GM19324 (cell line): Measurements from ENCODE around the gene CACNA1G.

Experiments used
- ATAC-seq: cut with Tn5 transposase; IDR thresholded peaks from one replicate; pipeline ENCODE4 v1.9.1; 2021; ENCODE audit warnings: mild to moderate bottlenecking, moderate library complexity; ENCODE audit not compliant: unreplicated experiment, low FRiP score

Gene CACNA1G

DNA sequence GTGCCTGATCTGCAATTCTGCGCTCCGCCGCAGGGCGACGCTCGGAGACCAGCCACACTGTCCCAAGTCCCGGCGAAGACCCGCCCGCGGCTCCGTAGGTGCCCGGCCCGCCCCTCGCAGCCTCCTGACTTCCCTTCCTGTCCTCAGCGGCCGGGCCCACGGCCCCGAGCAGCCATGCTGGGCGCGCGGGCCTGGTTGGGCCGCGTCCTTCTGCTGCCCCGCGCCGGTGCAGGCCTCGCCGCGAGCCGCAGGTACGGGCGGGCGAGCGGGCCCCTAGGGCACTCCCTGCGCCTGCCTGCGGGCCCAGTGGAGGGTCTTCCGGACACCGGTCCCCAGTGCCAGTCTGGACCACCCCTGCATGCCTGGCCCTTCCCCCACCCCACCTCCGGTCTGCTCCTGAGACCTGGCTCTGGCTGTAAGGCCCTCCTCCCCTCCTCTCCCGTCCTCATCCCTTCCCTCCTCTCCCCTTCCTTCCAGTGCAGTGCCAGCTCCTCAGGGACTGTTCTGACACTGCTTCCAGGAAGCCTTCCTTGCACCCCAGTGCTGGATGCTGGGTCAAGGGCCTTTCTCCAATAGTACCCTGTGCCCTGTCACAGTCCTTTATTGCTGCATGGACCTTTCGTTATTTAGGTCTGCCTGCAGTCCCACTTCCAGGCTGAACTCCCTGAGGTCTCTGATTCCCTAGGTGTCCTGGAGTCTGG lies 13.3 kb upstream of the CACNA1G start, which contains the start of gene SPATA20:
Gene SPATA20 (plus strand): TSS at position 140 of the 701 bp plus-strand sequence. CDS start 35 bp downstream, at position 175.
- peak; percentile 61 for ATAC-seq

GRCh38 chr17:50547736-50548083 lies 12.8 kb upstream of the CACNA1G start:
- ATAC-seq = no peak

- no peak for ATAC-seq
Measured at GRCh38 chr17:50548831-50549230, 11.7 kb upstream of the CACNA1G start.

- no peak for ATAC-seq
Measured at GRCh38 chr17:50549256-50549941, 11.1 kb upstream of the CACNA1G start.

GRCh38 chr17:50549969-50550368 lies 10.5 kb upstream of the CACNA1G start:
- no peak for ATAC-seq

- ATAC-seq = no peak
Measured at GRCh38 chr17:50550661-50551432, 9.7 kb upstream of the CACNA1G start.

GRCh38 chr17:50551433-50551815 lies 9.1 kb upstream of the CACNA1G start:
- ATAC-seq = no peak

DNA sequence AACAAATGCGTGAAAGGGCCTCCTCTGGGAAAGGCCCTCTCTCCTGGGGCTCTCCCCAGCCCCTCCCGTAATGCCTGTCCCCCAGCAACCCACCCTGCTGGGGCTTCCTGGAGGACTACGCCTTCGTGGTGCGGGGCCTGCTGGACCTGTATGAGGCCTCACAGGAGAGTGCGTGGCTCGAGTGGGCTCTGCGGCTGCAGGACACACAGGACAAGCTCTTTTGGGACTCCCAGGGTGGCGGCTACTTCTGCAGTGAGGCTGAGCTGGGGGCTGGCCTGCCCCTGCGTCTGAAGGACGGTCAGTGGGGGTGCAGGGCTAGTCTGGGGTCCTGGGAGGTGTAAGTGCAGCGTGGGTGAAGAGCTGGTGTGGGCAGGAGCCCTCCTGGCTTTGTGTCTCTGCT lies 8.6 kb upstream of the CACNA1G start:
- ATAC-seq = no peak

- no peak for ATAC-seq
Measured at GRCh38 chr17:50554201-50554600, 6.3 kb upstream of the CACNA1G start.

DNA sequence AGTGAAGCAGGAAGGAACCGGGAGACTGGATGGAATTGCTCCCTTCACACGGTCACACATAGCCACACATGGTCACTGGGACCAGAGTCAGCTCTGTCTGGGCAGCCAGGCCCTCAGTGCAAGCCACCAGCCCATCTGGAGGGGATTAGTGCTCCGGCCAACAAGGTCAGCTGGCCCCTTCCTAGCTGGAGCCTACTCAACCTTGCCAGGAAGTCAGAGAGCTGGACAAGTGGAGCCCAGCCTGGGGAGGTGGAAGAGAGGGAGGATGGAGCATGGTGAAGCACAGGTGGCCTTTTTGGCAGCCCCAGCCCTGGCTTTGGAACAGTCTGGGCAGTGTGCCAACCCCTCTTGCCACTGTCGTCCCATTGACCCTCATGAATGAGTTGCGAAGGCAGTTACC lies 3.7 kb upstream of the CACNA1G start:
- ATAC-seq = no peak

GRCh38 chr17:50557630-50558029 lies 2.9 kb upstream of the CACNA1G start:
- no peak for ATAC-seq

DNA sequence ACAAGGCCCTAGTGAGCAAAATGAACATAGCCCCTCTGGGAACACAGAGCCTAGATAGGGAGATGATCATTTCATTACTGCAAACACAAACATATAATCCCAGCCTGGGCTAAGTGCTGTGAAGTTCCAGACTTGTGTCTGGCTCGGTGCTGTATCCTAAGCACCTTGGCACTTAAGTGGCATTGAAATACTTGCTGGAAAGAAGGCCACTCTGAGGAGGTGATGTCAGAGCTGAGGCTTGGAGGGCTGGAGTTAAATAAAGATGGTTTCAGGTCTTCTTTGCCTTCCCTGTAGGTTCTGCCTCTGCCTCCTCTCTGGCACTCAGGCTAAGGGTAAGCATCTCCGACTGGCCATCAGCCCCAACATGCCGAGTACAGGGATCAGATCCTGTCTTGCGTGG lies 2.4 kb upstream of the CACNA1G start:
- no peak for ATAC-seq

- ATAC-seq = no peak
Measured at GRCh38 chr17:50558581-50558940, 2.0 kb upstream of the CACNA1G start.

DNA sequence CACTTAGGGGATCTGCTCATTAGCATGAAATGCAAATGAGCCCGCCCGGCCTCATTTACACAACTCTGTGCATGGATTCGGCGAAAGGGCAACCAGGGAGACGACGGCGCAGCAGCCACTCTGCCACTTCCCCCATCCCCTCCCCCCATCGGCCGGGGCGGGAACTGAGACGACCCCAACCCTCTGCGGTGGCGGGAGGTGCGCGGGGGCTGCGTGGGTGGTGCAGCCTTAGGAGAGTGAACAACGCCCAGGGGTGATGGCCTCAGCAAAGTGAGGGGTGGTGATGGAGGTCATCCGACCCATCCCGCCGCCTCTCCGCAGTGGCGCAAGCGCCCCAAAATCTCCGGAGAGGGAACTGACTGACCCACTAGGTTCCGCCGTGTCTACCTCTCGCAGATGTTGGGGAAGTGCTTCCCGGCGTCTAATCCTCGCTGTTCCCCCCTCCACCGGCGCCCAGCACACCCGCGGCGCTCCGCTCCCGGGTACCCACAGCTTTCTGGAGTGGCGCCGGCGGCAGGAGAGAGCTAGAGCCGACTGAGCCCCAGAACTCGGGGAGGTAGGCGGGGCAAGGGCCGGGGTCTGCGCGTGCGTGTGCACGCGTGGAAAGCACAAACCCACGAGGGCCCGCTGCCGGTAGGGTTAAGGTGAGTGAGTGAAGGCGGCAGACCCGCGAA lies 1.4 kb upstream of the CACNA1G start:
- no peak for ATAC-seq

GRCh38 chr17:50559674-50560184 lies 786 bp upstream of the CACNA1G start:
- no peak for ATAC-seq

DNA sequence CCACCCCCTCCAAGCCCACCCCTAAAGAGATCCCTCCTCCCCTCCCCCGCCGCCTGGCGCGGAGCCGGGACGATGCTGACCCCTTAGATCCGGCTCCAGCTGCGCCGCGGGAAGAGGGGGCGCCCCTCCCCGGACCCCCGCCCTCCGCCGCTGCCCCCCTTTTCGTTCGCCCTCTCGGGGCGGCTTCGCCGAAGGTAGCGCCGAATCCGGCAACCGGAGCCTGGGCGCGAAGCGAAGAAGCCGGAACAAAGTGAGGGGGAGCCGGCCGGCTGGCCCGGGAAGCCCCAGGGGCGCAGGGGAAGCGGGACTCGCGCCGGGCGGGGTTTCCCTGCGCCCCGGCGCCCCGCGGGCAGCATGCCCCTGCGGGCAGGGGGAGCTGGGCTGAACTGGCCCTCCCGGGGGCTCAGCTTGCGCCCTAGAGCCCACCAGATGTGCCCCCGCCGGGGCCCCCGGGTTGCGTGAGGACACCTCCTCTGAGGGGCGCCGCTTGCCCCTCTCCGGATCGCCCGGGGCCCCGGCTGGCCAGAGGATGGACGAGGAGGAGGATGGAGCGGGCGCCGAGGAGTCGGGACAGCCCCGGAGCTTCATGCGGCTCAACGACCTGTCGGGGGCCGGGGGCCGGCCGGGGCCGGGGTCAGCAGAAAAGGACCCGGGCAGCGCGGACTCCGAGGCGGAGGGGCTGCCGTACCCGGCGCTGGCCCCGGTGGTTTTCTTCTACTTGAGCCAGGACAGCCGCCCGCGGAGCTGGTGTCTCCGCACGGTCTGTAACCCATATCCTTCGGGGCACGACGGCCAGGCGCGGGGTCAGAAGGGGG lies 623 bp downstream of the CACNA1G start:
- ATAC-seq = no peak

- ATAC-seq = no peak
Measured at GRCh38 chr17:50561746-50562141, 1.2 kb downstream of the CACNA1G start.

DNA sequence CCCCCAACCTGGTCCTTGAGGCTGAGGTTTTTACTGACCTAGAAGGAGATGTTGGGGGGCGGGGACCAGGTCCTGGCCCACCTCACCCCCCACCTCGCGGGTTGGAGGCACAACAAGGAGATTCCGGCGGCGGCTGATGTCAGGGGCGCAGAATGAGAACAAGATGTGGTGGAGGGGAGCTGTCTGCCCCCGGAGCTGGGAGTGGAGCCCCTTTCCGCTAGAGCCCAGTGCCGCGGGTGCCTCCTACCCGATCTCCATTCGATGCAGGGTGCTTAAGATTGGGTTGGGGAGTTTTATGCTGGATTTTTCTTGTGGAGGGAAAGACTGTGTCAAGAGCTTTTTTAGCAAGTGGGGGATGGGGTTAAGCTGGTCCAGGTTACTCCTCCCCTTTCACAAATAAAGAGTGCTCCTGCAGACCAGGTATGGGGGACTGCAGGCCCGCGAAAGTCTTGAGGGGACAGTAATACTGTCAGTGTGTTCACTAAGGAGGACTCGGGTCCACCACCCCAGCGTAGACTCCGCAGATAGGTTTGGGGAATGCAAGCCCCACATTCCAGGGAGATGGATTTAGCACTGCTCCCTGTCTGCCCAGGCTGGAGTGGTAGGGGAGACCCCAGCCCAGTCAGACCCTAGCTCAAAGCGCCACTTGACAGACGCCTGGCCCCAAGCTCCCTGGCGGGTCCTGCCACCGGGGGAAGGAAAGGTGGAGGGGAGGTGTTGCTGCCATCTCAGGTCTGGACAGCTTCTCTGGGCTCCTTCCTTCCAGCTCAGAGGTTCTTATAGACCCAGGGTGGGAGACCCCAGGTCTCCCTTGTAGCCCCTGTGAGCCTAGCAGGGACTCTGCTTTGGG lies 2.0 kb downstream of the CACNA1G start:
- no peak for ATAC-seq

GRCh38 chr17:50563092-50563511 lies 2.6 kb downstream of the CACNA1G start:
- no peak for ATAC-seq
